ENCODE data around the gene PPY. TPM values are rescaled to one million over a fixed set of nuclear protein-coding genes. Genes with fewer than 3 reads are reported as not detected.

Gene PPY
- total RNA-seq, 1 experiment from 2014 or later, result not detected

- intact Hi-C loops (cut with micrococcal nuclease; ENCODE audit: unreplicated experiment), result no loop called here
- ATAC-seq (no peak), DNase-seq (ENCODE audit: low read depth, low spot score) (no peak)
- BruUV-seq (replicated peaks), result no TSS peak
- Histone ChIP-seq H3K4me1 (ENCODE audit: control insufficient read depth, insufficient read depth, low read length) (peaks cover 12% of the 10 kb centered on the region), H3K36me3 (ENCODE audit: control insufficient read depth, insufficient read depth, low read length) (no peaks in the 10 kb centered on the region; the same call in 1 of the 2 replicates), H3K27ac (ENCODE audit: low read length) (no peak overlapping the region), H3K4me3 (ENCODE audit: low read depth in 2 of 2, low read length in 2 of 2) (no peak overlapping the region), H3K27me3 (ENCODE audit: control insufficient read depth, insufficient read depth, low read length) (no peaks in the 10 kb centered on the region), H3K9me3 (ENCODE audit: control insufficient read depth, insufficient read depth, low read depth, low read length) (no peaks in the 10 kb centered on the region)
- ChIA-PET POLR2A (no interaction called here), CTCF (no interaction called here)
- TF ChIP-seq TCF7L2 (IDR thresholded peaks at IDR 0.05; ENCODE audit: low read depth, low read length), result no peak
- no peak for TF ChIP-seq POLR2AphosphoS5 (IDR thresholded peaks at IDR 0.05; ENCODE audit: low read depth, low read length)
- no peak for TF ChIP-seq REST (IDR thresholded peaks at IDR 0.05; ENCODE audit: insufficient read depth in 1 of 2, low read depth in 2 of 2, low read length in 1 of 2)
- TF ChIP-seq CTCF (IDR thresholded peaks at IDR 0.05), result no peak
- no peak for TF ChIP-seq SIN3A (IDR thresholded peaks at IDR 0.05; ENCODE audit: borderline replicate concordance, insufficient read depth, low read depth, low read length)
- in situ Hi-C loops (cut with HindIII; ENCODE audit: low pct_unique_long_range_greater_than_20kb, low sequenced_read_pairs), result no loop called here
These were observed 40.3 kb downstream of the PPY start for GRCh38 chr17:43901861-43902589.

- peak overlapping the region; percentile 49 to 58 for H3K4me3 ChIP-seq (ENCODE audit: low read depth in 2 of 2, low read length in 2 of 2)
- in situ Hi-C loops (cut with HindIII; ENCODE audit: low pct_unique_long_range_greater_than_20kb, low sequenced_read_pairs) (no loop called here), intact Hi-C loops (cut with micrococcal nuclease; ENCODE audit: unreplicated experiment) (no loop called here)
- no TSS peak for BruUV-seq (replicated peaks)
- CTCF ChIA-PET, result no interaction called here
- peaks cover 9% of the 10 kb centered on the region for H3K4me1 ChIP-seq (ENCODE audit: control insufficient read depth, insufficient read depth, low read length)
- DNase-seq (ENCODE audit: low read depth, low spot score), result no peak
- peak; percentile 33; the same call in 1 of the 2 replicates for ATAC-seq
- H3K27ac ChIP-seq (ENCODE audit: low read length), result no peak overlapping the region; the same call in 1 of the 2 replicates
- POLR2A ChIA-PET, result no interaction called here
- no peaks in the 10 kb centered on the region for H3K9me3 ChIP-seq (ENCODE audit: control insufficient read depth, insufficient read depth, low read depth, low read length)
- TF ChIP-seq REST (IDR thresholded peaks at IDR 0.05; ENCODE audit: insufficient read depth in 1 of 2, low read depth in 2 of 2, low read length in 1 of 2), result no peak
- TF ChIP-seq CTCF (IDR thresholded peaks at IDR 0.05), result no peak
- TF ChIP-seq POLR2AphosphoS5 (IDR thresholded peaks at IDR 0.05; ENCODE audit: low read depth, low read length), result no peak
- TF ChIP-seq TCF7L2 (IDR thresholded peaks at IDR 0.05; ENCODE audit: low read depth, low read length), result no peak
- TF ChIP-seq SIN3A (IDR thresholded peaks at IDR 0.05; ENCODE audit: borderline replicate concordance, insufficient read depth, low read depth, low read length), result no peak
- H3K36me3 ChIP-seq (ENCODE audit: control insufficient read depth, insufficient read depth, low read length), result no peaks in the 10 kb centered on the region; the same call in 1 of the 2 replicates
- no peaks in the 10 kb centered on the region for H3K27me3 ChIP-seq (ENCODE audit: control insufficient read depth, insufficient read depth, low read length)
These were observed 41.2 kb downstream of the PPY start for GRCh38 chr17:43900858-43901754.
